H1 (cell line): ENCODE data around the gene SRPRB. TPM values are rescaled to one million over a fixed set of nuclear protein-coding genes. Genes with fewer than 3 reads are reported as not detected.

Experiments
- CBX8 ChIP-seq: fragments of 300-800, 300-1000 bp; sonication (generic); IDR thresholded peaks from 2 replicates; pipeline ENCODE4 v1.7.1; 2016; ENCODE audit warnings: low read depth, low read length, borderline replicate concordance
- JUN ChIP-seq: IDR thresholded peaks from 2 replicates; pipeline ENCODE4 v1.6.1; 2011; ENCODE audit warnings: low read depth, mild to moderate bottlenecking, improper control_type of control experiment, low read length
- POLR2AphosphoS5 ChIP-seq: IDR thresholded peaks from 2 replicates; pipeline ENCODE4 v1.6.1; 2011; ENCODE audit warnings: low read depth, low read length
- POU5F1 ChIP-seq: IDR thresholded peaks from 2 replicates; pipeline ENCODE4 v1.6.1; 2011; ENCODE audit warnings: low read depth, mild to moderate bottlenecking, low read length, moderate library complexity
- SP2 ChIP-seq: IDR thresholded peaks from 2 replicates; pipeline ENCODE4 v1.6.1; 2012; ENCODE audit warnings: mild to moderate bottlenecking, low read length, inconsistent platforms
- polyA plus RNA-seq, 7 experiments: library from polyadenylated mRNA; depleted of rRNA in 3 of 7; stranded (reverse) in 5 of 7; unstranded in 2 of 7; fragments of >200 nt in 5 of 7; fragments of 200-250 nt in 2 of 7; gene quantifications; 1 replicate in 5 of 7; 2 replicates in 1 of 7; 4 replicates in 1 of 7; pipeline versions ENCODE4 v1.2.1 to v1.2.3, GENCODE V29; 2011 to 2013; ENCODE audit warnings: missing spikeins in 2 of 7, mixed read lengths in 2 of 7
- total RNA-seq: library from RNA; stranded (reverse); fragmentation: NEBNext Ultra II Directional; extraction: Animal tissue kit (Norgen Biotek cat#: 25700); gene quantifications from 2 replicates; pipeline ENCODE4 v1.2.1, GENCODE V29; 2021
- TF ChIP-seq, protein P1 (sequence below): fragments of 300-600 bp; sonication (generic); IDR thresholded peaks from 2 replicates; pipeline ENCODE4 v1.7.1; 2012; ENCODE audit warnings: low read length, moderate library complexity, mild to moderate bottlenecking, inconsistent platforms; ENCODE audit not compliant: insufficient replicate concordance

Gene SRPRB
- total and polyA plus RNA-seq, 2 of the 8 experiments (the other 6 are each of a cell fraction or from before 2014, with no cell fraction given), result 15.9 to 49.8 TPM

DNA sequence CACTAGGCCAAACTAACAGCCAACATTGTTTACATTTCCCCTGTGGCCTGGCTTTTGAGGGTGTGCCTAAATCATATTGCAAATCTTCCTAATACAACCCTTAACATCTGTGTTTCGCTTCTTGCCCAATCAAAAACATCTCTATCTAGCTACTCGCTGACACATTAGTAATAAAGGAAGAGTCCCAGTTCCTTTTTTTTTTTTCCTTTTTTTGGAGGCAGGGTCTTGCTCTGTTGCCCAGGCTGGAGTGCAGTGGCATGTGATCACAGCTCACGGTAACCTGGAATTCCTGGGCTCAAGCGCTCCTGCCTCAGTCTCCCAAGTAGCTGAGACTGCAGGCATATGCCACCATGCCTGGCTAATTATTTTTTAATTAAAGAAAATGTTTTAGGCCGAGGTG, 2.1 kb upstream of the SRPRB start (continued):
- TF ChIP-seq, protein P1, sequence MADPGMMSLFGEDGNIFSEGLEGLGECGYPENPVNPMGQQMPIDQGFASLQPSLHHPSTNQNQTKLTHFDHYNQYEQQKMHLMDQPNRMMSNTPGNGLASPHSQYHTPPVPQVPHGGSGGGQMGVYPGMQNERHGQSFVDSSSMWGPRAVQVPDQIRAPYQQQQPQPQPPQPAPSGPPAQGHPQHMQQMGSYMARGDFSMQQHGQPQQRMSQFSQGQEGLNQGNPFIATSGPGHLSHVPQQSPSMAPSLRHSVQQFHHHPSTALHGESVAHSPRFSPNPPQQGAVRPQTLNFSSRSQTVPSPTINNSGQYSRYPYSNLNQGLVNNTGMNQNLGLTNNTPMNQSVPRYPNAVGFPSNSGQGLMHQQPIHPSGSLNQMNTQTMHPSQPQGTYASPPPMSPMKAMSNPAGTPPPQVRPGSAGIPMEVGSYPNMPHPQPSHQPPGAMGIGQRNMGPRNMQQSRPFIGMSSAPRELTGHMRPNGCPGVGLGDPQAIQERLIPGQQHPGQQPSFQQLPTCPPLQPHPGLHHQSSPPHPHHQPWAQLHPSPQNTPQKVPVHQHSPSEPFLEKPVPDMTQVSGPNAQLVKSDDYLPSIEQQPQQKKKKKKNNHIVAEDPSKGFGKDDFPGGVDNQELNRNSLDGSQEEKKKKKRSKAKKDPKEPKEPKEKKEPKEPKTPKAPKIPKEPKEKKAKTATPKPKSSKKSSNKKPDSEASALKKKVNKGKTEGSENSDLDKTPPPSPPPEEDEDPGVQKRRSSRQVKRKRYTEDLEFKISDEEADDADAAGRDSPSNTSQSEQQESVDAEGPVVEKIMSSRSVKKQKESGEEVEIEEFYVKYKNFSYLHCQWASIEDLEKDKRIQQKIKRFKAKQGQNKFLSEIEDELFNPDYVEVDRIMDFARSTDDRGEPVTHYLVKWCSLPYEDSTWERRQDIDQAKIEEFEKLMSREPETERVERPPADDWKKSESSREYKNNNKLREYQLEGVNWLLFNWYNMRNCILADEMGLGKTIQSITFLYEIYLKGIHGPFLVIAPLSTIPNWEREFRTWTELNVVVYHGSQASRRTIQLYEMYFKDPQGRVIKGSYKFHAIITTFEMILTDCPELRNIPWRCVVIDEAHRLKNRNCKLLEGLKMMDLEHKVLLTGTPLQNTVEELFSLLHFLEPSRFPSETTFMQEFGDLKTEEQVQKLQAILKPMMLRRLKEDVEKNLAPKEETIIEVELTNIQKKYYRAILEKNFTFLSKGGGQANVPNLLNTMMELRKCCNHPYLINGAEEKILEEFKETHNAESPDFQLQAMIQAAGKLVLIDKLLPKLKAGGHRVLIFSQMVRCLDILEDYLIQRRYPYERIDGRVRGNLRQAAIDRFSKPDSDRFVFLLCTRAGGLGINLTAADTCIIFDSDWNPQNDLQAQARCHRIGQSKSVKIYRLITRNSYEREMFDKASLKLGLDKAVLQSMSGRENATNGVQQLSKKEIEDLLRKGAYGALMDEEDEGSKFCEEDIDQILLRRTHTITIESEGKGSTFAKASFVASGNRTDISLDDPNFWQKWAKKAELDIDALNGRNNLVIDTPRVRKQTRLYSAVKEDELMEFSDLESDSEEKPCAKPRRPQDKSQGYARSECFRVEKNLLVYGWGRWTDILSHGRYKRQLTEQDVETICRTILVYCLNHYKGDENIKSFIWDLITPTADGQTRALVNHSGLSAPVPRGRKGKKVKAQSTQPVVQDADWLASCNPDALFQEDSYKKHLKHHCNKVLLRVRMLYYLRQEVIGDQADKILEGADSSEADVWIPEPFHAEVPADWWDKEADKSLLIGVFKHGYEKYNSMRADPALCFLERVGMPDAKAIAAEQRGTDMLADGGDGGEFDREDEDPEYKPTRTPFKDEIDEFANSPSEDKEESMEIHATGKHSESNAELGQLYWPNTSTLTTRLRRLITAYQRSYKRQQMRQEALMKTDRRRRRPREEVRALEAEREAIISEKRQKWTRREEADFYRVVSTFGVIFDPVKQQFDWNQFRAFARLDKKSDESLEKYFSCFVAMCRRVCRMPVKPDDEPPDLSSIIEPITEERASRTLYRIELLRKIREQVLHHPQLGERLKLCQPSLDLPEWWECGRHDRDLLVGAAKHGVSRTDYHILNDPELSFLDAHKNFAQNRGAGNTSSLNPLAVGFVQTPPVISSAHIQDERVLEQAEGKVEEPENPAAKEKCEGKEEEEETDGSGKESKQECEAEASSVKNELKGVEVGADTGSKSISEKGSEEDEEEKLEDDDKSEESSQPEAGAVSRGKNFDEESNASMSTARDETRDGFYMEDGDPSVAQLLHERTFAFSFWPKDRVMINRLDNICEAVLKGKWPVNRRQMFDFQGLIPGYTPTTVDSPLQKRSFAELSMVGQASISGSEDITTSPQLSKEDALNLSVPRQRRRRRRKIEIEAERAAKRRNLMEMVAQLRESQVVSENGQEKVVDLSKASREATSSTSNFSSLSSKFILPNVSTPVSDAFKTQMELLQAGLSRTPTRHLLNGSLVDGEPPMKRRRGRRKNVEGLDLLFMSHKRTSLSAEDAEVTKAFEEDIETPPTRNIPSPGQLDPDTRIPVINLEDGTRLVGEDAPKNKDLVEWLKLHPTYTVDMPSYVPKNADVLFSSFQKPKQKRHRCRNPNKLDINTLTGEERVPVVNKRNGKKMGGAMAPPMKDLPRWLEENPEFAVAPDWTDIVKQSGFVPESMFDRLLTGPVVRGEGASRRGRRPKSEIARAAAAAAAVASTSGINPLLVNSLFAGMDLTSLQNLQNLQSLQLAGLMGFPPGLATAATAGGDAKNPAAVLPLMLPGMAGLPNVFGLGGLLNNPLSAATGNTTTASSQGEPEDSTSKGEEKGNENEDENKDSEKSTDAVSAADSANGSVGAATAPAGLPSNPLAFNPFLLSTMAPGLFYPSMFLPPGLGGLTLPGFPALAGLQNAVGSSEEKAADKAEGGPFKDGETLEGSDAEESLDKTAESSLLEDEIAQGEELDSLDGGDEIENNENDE, result no peak
- TF ChIP-seq SP2 (no peak), POU5F1 (no peak), POLR2AphosphoS5 (no peak), JUN (no peak), CBX8 (no peak)
